Measurements from ENCODE around the gene UBAP2.
A peak's percentile ranks its signal among the peaks of the same experiment; 100 is the strongest.

Gene UBAP2, protein sequence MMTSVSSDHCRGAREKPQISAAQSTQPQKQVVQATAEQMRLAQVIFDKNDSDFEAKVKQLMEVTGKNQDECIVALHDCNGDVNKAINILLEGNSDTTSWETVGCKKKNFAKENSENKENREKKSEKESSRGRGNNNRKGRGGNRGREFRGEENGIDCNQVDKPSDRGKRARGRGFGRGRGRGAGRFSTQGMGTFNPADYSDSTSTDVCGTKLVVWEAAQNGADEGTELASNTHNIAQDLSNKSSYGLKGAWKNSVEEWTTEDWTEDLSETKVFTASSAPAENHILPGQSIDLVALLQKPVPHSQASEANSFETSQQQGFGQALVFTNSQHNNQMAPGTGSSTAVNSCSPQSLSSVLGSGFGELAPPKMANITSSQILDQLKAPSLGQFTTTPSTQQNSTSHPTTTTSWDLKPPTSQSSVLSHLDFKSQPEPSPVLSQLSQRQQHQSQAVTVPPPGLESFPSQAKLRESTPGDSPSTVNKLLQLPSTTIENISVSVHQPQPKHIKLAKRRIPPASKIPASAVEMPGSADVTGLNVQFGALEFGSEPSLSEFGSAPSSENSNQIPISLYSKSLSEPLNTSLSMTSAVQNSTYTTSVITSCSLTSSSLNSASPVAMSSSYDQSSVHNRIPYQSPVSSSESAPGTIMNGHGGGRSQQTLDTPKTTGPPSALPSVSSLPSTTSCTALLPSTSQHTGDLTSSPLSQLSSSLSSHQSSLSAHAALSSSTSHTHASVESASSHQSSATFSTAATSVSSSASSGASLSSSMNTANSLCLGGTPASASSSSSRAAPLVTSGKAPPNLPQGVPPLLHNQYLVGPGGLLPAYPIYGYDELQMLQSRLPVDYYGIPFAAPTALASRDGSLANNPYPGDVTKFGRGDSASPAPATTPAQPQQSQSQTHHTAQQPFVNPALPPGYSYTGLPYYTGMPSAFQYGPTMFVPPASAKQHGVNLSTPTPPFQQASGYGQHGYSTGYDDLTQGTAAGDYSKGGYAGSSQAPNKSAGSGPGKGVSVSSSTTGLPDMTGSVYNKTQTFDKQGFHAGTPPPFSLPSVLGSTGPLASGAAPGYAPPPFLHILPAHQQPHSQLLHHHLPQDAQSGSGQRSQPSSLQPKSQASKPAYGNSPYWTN

DNA sequence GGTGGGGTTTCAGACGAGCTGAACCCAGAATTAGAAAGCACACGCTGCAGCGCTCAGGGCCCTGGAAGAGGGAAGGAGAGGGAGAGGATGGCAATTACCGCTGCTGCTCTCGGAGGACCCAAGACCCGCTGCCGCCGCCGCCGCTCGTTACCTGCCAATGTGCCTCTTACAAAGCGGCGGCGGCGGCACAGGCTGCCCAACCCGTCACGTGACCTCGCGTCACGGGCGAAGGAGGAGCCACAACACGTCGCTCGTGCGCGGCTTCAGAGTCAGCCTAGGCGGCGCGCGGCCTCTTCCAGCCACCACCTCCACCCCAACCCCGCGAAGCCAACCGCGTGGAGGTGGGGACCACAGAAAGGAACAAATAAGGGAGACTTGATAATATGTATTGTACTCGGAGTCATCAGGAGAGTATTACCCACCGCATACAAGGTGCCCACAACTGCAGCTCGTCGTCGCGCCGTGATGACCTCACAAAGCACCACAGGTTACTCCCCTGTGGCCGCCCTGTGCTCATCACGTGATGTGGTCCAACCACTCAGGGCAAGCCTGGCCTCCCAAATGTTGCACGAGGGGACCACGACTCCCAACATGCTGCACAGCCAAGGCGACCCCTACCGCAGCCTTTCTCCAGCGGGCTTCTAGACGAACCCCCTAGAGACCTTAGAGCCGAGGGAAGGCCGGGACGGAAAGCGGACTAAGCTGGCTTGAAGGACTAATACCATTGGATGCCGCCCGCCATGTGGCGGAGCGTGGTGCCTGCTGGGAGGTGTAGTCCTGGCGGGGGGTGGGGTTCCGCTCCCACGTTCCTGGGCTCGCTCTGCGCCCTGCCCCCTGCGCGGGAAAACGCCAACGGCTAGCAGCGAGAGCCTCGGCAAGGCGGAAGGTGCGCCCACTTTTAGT lies at the start of gene UBAP2:
Gene UBAP2 (minus strand): TSS at position 161 of the 903 bp plus-strand sequence. CDS start 31,739 bp downstream, outside the sequence.
- peak; percentile 95 for DNase-seq

DNA sequence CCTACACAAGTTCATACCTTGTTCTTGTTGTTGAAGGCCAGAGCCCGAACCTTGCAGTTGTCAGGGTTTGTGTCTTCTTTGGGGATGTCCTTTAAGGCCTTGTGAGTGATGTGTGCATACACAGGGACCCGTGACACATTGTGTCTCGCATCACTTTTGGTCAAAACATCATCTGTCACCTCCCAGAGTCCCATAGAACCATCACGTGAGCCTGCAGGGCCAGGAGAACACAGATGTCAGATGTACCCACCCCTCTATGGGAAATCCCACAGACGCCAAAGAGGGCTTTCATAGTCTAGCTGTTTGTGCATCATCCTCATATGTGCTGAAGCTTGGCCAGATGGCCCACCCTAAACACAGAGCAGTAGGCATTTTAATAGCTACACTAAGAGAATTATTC lies 49.6 kb upstream of the UBAP2 start:
- no peak for DNase-seq

DNA sequence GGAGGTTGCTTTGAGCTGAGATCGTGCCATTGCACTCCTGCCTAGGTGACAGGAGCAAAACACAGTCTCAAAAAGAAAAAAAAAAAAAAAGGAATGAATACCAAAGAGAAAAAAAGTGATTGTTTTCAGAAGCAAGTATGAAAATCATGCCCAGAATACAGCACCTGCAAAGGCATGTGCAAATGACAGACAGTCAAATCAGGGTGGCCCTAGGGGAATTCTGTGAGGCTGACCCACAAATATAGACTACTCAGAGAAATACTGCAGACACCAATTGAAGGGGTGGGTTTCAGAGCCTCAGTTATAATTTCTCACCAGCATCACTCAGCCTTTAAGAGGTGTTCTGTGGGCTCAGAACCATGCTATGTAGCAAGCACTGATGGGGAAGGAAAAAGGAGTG lies 49.2 kb upstream of the UBAP2 start:
- no peak for DNase-seq

DNA sequence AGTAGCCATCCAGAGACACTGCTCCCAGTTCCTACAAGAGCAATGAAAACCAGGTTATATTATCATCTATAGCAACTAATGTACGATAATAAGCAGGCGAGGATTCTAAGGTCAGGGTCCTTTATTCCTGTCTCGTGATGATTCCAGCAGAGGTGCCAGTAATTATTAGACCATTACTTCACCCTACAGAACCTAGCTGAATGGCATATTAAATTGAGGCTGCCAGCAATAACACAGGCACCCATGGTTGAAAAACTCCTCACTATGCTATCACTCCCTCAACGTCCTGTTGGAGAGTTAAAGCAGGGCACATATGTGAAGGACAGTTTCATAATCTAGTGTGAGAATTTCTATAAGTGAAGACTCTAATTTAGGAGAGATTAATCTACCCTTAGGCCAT lies 48.1 kb upstream of the UBAP2 start:
- DNase-seq = no peak

DNA sequence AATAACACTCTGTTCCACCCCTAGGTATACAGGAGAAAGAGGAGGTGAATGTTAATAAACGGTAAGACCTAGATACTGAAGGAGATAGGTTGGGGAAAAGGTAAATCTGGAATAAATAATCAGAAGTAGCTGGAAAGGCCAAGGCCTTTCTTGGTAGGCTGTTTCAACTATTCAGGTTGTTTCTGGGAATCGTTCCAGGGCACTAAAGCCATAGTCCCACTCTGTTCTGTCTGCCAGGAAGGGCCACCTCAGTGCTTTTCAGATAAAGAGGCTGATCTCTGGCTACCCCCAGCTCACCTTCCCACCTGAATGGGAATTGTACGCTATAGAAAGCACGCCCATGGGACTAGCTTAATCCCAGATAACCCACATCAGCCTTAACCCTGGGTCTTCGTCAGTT lies 44.9 kb upstream of the UBAP2 start:
- DNase-seq = no peak

DNA sequence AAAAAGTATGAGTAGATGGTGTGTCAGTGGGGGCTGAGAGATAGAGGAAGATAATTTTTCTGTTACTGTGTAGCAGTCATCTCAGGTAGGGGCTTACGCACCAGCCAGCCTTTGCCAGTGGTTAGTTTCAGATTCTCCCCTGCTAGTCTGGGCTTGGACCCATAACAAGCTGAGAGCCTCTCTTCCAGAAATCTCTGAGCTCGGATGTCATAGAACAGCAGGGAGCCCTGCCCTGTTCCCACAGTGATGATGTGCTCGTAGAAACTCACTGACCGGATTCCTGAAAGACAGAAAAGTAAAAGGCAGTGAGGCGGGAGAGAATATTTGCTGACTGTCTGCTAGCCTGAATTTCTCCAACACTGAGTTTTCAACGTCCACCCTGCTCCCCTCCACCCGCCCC lies 40.6 kb upstream of the UBAP2 start:
- no peak for DNase-seq

DNA sequence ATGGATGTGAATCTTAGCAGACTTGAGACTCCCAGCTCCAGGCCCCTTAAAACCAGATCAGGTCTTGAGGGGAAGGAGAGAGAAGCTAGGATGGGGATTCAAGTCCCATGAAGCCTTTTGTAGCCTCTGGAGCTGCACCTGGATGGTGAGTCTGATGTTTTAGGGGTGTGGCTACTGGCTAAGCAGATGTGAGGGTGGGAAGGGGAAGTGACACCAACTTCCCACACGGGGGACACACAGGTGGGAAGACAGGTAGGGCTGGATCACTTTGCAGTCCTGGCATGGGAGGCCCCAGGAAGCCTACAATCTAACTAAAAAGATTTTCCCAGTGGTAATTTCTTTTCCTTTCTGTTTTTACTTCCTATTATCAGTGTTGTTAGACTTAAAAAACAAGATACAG lies 38.7 kb upstream of the UBAP2 start:
- no peak for DNase-seq

DNA sequence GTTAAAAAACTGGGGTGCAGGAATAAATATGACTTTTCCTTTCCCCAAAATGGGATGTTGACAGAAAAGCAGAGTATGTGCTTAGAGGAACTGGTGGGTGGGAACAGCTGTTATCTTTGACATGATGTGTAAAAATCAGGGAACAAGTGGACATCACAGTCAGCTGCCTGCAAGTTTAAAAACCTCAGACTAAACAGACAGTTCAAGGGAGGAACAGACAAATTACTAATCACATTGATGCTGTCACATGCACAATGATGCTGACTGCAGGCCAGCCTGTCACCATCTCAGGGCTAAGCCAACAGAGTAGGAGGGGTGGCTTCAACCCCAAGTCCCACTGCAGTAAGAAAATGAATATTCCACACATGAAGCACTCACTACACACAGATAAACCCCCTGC lies 38.2 kb upstream of the UBAP2 start:
- no peak for DNase-seq

DNA sequence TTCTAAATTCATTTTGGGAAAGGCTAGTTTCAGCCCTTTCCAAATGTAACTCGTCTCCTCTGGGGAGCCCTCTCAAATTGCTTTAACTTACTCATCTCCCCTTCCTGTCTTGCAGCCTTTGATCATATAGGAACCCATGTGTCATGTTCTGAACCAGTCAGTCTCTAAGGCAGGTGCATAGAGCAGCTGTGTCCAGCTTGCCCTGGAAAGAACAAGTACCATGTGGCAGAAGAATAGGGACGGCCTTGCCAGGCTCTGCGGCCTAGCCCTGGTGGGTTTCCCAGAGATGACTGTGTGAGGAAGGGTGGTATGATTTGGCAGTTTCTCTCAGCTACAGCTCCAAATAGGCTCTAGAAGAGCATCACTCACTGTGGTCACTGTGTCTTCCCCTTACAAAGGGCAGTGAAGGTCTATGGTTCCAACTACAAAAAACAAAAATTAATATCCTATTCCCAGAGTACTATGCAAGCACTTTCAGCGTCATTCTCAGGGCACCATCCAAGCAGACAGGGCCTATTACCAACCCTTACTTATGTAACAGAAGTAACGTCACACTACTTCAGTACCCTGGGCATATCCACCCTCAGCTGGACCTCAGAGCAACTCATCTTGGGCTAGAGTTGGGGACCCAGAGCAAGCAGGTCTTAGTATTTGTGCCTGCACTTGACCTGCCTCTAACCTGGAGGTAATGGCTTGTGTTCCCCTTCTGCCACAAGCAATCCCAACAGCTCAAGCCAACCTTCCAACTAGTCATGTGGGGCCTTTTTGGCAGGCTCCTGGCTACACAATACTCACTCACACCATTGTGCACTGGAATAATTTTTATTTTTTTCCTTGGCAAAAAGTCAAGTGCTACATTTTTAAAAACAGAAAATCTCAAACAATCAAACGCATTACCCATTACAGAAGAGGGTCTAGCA lies 37.2 kb upstream of the UBAP2 start:
- no peak for DNase-seq

DNA sequence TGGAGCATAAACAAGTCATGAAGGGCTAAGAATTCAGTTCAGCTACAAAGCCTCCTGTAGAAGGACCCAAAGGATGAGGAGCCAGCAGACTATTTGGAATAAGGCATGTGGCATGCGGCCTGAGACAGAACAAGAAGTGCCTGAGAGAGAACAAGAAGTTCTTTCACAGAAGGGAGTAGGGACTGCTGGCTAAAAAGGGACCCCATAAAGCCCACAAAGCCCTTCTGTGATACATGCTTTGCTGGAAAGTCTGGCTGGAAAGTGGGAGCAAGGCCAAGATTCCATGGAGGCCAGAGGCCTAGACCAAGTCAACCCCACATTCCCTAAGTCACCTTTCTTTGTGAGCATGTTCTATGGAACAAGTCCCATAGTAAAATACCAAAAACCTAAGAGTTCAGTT lies 35.9 kb upstream of the UBAP2 start:
- no peak for DNase-seq

DNA sequence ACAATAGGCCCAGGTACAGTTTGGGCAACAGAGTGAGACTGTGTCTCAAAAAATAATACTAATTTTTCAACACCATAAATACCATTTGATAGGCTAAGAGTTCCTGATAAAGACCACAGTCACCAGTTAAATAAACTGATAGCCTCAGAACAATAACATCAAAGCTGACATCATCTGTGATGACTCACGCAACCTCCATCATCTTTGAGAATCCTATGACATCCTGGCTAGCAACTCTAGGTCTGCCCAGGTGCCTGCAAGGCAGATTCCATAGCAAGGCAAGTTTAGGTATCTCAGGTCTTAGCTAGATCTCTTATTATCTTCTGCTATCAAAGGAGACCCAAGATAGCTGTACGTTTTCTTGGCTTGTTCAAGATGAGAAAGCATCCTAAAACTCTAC lies 30.5 kb upstream of the UBAP2 start:
- DNase-seq = no peak

DNA sequence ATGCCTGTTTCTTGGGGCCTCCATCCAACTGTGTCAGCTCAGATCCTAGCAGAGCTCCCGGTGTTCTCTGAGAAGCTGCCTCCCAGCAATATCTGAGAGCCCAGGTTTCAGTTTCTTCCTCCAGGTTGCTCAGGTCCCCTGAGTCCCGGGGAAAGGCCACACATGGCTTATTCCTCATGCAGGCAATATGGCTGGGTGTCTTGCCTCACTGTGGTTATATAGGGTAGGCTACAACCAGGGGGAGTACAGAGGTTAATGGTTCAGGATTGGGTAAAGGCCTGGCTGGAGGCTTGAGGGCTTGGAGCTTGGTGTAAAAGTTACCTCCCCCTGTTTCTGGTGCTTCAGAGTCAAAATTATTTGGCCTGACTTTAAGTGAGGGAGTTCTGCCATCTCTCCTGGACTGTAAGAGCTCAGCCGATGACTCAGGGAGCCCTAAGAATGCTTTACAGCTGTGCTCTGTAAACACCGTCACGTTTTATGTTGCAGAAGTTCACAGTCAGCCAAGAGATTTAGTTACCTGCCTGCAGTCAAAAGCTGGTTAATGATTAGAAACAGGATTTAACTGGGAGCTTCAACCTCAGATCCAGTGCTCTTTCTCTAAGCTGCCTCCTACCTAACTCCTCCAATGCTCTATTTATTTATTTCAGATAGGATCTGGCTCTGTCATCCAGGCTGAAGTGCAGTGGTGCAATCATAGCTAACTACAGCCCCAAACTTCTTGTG lies 24.3 kb upstream of the UBAP2 start:
- DNase-seq = no peak

DNA sequence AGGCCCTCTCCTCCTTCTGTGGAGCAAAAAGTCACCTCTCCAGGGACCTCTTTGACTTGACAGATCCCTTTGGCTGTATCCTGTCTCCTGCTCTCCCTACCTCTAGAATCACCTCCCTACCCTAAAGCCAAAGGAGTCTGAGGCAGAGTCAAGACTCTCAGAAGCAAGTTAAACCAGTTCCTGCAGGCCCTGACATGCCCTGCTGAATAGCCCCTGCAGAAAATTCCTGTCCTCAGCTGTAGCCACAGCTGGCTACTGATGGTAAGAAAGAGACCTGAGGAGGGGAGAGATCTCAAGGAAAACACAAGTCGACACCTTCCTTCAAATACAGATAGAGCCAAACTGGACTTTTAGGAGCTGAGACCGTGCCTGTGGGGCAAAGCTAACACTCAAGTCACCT lies 23.7 kb upstream of the UBAP2 start:
- DNase-seq = no peak

DNA sequence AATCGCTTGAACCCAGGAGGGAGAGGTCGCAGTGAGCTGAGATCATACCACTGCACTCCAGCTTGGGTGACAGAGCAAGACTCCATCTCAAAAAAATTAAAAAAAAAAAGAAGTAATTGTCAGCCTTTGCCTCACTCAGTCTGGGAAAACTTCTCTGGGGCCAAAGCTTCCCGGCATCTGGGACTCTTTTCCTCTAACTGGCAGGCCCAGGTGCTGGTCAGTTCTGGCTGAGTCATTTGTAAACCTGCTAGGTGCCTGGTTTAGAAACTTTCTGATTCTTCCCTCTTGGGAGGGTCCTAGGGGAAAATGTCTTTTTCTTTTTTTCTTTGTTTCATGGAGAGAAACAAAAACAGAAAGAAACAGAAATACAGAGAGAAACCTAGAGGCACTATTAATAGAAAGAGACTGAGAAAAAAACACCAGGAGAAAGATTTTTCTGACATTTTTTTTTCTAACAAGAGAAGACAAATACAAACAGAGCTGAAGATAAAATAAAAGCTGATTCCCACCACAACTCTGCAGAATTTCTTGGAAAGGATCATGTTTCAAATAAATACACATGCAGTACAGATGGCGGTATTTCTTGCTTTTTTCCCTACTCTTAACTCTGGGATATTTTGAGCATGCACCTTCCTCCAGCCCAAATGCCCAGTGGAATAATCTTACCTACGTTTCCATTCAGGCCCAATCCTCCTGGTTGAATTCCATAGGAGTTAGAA lies 22.1 kb upstream of the UBAP2 start:
- no peak for DNase-seq

DNA sequence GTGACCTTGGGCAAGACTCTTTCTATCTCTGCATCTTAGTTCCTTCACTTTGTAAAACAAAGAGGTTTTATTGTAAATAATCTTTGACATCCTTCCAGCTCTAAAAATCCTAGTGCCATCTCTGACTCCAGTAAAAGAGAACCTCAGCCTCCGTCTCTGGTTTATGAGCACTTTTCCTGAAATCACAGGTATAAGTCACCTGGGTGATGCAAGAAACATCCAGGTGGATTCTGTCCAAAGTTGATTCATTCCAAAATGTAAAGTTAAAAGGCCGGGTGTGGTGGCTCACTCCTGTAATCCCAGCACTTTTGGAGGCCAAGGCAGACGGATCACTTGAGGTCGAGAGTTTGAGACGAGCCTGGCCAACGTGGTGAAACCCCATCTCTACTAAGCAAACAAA lies 21.1 kb upstream of the UBAP2 start:
- DNase-seq = no peak

DNA sequence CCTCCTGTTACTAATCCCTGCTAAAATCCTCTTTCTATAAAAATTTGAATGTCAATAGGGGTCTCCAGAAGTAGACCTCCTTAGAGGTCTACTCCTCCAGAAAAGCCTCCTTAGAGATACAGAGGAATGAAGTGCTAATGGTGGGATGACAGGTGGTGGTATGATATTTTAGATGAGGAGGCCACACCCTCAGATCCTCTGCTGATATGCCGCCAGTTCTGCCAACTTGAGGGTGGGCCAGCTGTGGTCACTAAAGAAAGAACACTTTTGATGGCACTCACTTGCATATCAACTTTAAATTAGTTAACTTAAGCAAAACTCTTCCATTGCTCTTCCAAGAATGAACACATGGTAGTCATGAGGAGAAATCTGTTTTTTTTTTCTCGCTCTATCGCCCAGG lies 16.9 kb upstream of the UBAP2 start:
- DNase-seq = no peak

DNA sequence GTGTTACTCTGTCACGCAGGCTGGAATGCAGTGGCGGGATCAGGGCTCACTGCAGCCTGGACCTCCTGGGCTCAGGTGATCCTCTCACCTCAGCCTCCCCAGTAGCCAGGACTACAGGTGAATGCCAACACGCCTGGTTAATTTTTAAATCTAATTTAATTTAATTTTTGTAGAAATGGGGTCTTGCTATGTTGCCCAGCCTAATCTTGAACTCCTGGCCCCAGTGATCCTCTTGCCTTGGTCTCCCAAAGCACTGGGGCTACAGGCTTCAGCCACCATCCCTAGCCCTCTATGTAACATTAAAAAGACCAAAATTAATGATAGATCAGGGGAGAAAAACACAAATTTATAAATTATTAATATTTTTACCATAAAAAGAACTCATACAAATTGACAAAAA lies 11.3 kb upstream of the UBAP2 start:
- no peak for DNase-seq

DNA sequence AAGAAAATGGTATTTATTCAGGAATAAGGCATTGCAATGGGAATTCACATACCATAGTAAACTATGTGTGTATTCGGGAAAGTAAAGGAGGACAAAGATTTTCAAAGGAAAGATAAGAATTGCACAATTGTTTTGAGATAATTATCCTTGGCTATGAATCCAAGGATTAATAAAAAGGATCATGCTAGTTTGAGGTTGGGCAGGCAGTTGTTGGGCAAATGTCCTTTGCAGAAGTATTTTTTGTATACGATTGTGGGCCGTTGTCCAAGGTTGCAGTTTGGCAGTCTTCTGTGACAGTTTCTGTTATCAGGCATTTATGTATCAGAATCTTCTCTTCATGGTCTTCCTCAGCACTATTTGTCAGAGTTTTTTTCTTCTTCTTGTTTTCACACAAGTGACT lies 10.6 kb upstream of the UBAP2 start:
- no peak for DNase-seq

DNA sequence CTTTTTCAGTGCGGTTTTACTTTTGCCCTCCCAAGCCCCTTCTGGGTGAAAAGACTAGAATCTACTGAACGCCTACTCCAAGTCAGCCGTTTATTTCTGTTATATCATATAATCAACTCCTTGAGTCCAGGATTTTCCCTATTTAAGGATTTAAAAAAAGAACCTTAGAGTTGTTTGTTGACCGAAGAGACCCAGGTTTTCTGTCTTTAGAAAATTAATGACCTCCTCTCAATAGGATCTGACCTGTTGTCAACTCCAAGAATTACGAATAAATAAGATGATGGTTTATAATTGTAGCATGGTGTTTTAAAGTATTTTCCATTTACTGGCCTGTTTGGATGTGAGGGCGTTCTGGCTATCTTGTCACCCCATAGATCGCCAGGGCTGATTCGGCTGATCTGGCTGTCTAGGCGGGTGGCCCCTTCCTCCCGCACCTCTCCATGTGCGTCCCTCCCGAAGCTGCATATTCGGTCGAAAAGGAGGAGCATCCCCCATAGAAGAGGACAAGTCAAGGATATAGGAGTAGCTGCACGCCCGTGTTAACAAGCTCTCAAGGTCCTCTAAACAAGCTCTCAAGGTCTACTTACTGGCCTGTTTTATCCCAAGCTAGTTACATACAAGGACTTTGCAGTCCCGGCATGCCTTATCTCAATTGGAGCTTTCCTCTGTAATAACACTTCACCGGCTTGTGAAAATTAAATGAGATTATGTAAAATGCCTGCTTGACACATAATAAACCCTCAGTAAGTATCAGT lies 1.1 kb upstream of the UBAP2 start:
- DNase-seq = no peak
